ENCODE data around the gene PDGFB. TPM values are rescaled to one million over a fixed set of nuclear protein-coding genes. Genes with fewer than 3 reads are reported as not detected.
A peak's percentile ranks its signal among the peaks of the same experiment; 100 is the strongest.

The PDGFB gene
- total RNA-seq, 4 donors from 2014 or later: 6.0 to 20.0 (median 8.9) TPM

- Histone ChIP-seq H3K27me3 (no peaks in the 10 kb centered on the region), H3K4me1 (peaks cover 11 to 18% of the 10 kb centered on the region in 2 donors), H3K9me3 (no peaks in the 10 kb centered on the region), H3K36me3 (no peaks in the 10 kb centered on the region), H3K27ac (peak overlapping the region; percentile 41 to 75 (median 66)), H3K4me3 (no peak overlapping the region)
- intact Hi-C loops (cut with DNase I; ENCODE audit: low total_unique reads) (no loop called here), in situ Hi-C loops (cut with MboI; ENCODE audit: low sequenced_read_pairs in 4 of 4) (no loop called here)
- no peak for DNase-seq
- peak in 1 of 2 donors; percentile 10 for ATAC-seq
- TF ChIP-seq POLR2A (IDR thresholded peaks at IDR 0.05) (no peak), CTCF (IDR thresholded peaks at IDR 0.05 in 4 of 5, conservative IDR thresholded peaks at IDR 0.05 in 1 of 5) (no peak)
Measured at GRCh38 chr22:39184586-39185577, 59.9 kb downstream of the PDGFB start.

GRCh38 chr22:39183991-39184585 lies 60.7 kb downstream of the PDGFB start:
- peak; percentile 55 to 81 for ATAC-seq

GRCh38 chr22:39182478-39183030 lies 62.2 kb downstream of the PDGFB start:
- in situ Hi-C loops (cut with MboI; ENCODE audit: low sequenced_read_pairs in 4 of 4): no loop called here
- no peak for DNase-seq
- H3K9me3 ChIP-seq: no peaks in the 10 kb centered on the region
- no peaks in the 10 kb centered on the region for H3K27me3 ChIP-seq
- H3K27ac ChIP-seq: no peak overlapping the region
- intact Hi-C loops (cut with DNase I; ENCODE audit: low total_unique reads): no loop called here
- TF ChIP-seq POLR2A (IDR thresholded peaks at IDR 0.05): no peak
- TF ChIP-seq CTCF (IDR thresholded peaks at IDR 0.05 in 4 of 5, conservative IDR thresholded peaks at IDR 0.05 in 1 of 5): no peak
- no peak overlapping the region for H3K4me3 ChIP-seq
- ATAC-seq: no peak
- peaks cover 11 to 26% of the 10 kb centered on the region in 2 donors for H3K4me1 ChIP-seq
- no peaks in the 10 kb centered on the region for H3K36me3 ChIP-seq

More at GRCh38 chr22:39183991-39184585, 60.7 kb downstream of the PDGFB start:
- no peak for TF ChIP-seq CTCF (IDR thresholded peaks at IDR 0.05 in 4 of 5, conservative IDR thresholded peaks at IDR 0.05 in 1 of 5)
- no peak for TF ChIP-seq POLR2A (IDR thresholded peaks at IDR 0.05)
- peak overlapping the region; percentile 33 to 75 (median 66) for H3K27ac ChIP-seq
- DNase-seq: no peak
- no peak overlapping the region for H3K4me3 ChIP-seq
- in situ Hi-C loops (cut with MboI; ENCODE audit: low sequenced_read_pairs in 4 of 4): no loop called here
- intact Hi-C loops (cut with DNase I; ENCODE audit: low total_unique reads): no loop called here
- no peaks in the 10 kb centered on the region for H3K36me3 ChIP-seq
- no peaks in the 10 kb centered on the region for H3K9me3 ChIP-seq
- peaks cover 11 to 19% of the 10 kb centered on the region in 2 donors for H3K4me1 ChIP-seq
- H3K27me3 ChIP-seq: no peaks in the 10 kb centered on the region

GRCh38 chr22:39181778-39182177 lies 63.0 kb downstream of the PDGFB start:
- DNase-seq (no peak), ATAC-seq (no peak)
- in situ Hi-C loops (cut with MboI; ENCODE audit: low sequenced_read_pairs in 4 of 4) (no loop called here), intact Hi-C loops (cut with DNase I; ENCODE audit: low total_unique reads) (no loop called here)
- TF ChIP-seq CTCF (IDR thresholded peaks at IDR 0.05 in 4 of 5, conservative IDR thresholded peaks at IDR 0.05 in 1 of 5) (no peak), POLR2A (IDR thresholded peaks at IDR 0.05) (no peak)
- no peaks in the 10 kb centered on the region for H3K9me3 ChIP-seq
- H3K4me3 ChIP-seq: no peak overlapping the region
- no peak overlapping the region for H3K27ac ChIP-seq
- H3K27me3 ChIP-seq: no peaks in the 10 kb centered on the region
- H3K4me1 ChIP-seq: peaks cover 11 to 27% of the 10 kb centered on the region in 2 donors
- H3K36me3 ChIP-seq: no peaks in the 10 kb centered on the region
